D721Med (cell line): ENCODE results near the gene SIT1.

Experiments used
- DNase-seq: peaks from one replicate; pipeline ENCODE4 v3.0.0; 2011; ENCODE audit warnings: low spot score; ENCODE audit not compliant: insufficient read length
- FAIRE-seq: peaks from 2 replicates; lab custom pipeline; 2011; peaks lifted over from hg19 to GRCh38; lab: Jason Lieb, UNC
- CTCF ChIP-seq: IDR thresholded peaks from 2 replicates; pipeline ENCODE4 v1.5.1; 2012; ENCODE audit warnings: mild to moderate bottlenecking, control low read depth; ENCODE audit not compliant: insufficient read depth; ENCODE audit errors: missing control alignments

The SIT1 gene

GRCh38 chr9:35691757-35692301, 41.1 kb upstream of the SIT1 start:
- TF ChIP-seq CTCF = no peak
- no peak for FAIRE-seq
- no peak for DNase-seq

- FAIRE-seq (no peak), DNase-seq (no peak)
- TF ChIP-seq CTCF = no peak
These were observed 40.6 kb upstream of the SIT1 start for GRCh38 chr9:35691334-35691650.

- DNase-seq = peak; percentile 52
- no peak for TF ChIP-seq CTCF
- no peak for FAIRE-seq
These were observed 40.0 kb upstream of the SIT1 start for GRCh38 chr9:35690614-35691333.

- DNase-seq (no peak), FAIRE-seq (no peak)
These were observed 39.5 kb upstream of the SIT1 start for GRCh38 chr9:35690294-35690613.

GRCh38 chr9:35689542-35690293, 39.0 kb upstream of the SIT1 start, which contains the start of gene TPM2:
TPM2 (minus strand) TSS chr9:35689925; CDS start chr9:35689817, 108 bp downstream.
- DNase-seq (no peak), FAIRE-seq (no peak)
- TF ChIP-seq CTCF = no peak

More at GRCh38 chr9:35690294-35690613, 39.5 kb upstream of the SIT1 start:
- TF ChIP-seq CTCF = no peak

GRCh38 chr9:35688558-35689541, 38.1 kb upstream of the SIT1 start:
- no peak for FAIRE-seq
- TF ChIP-seq CTCF = no peak

More at GRCh38 chr9:35688558-35689541, 38.1 kb upstream of the SIT1 start:
- no peak for DNase-seq
